Activated T-helper 17 cell treated with anti-CD3 and anti-CD28 coated beads, Interleukin-2, amount 50 U/mL, for 72 hours (primary cell): ENCODE measurements around the gene PDK4. TPM values are rescaled to one million over a fixed set of nuclear protein-coding genes. Genes with fewer than 3 reads are reported as not detected.
"Not testable (repeated sequence)": the region's sequence is repeated elsewhere in the genome, so short reads cannot be mapped to it uniquely, and the experiment has no call there.

ENCODE experiments used
- ATAC-seq: fragments of 150-1000 bp; cut with Tn5 transposase; replicated peaks from 2 replicates; pipeline ENCODE4 v1.10.0; 2021; ENCODE audit warnings: mild to moderate bottlenecking, moderate library complexity
- H3K27ac Mint-ChIP-seq: one replicate; pipeline ENCODE4 v1.8.0; 2022; ENCODE audit warnings: mixed read lengths
- H3K27me3 Mint-ChIP-seq: one replicate; pipeline ENCODE4 v1.8.0; 2022; ENCODE audit warnings: mixed read lengths
- H3K36me3 Mint-ChIP-seq: one replicate; pipeline ENCODE4 v1.8.0; 2022; ENCODE audit warnings: low read depth, mild to moderate bottlenecking, mixed read lengths
- H3K4me1 Mint-ChIP-seq: one replicate; pipeline ENCODE4 v1.8.0; 2022; ENCODE audit warnings: mixed read lengths
- H3K4me3 Mint-ChIP-seq: one replicate; pipeline ENCODE4 v1.8.0; 2022; ENCODE audit warnings: mild to moderate bottlenecking, mixed read lengths
- H3K9me3 Mint-ChIP-seq: one replicate; pipeline ENCODE4 v1.8.0; 2022; ENCODE audit warnings: mixed read lengths
- total RNA-seq, 2 donors: library from RNA; stranded (reverse); gene quantifications; one replicate each; pipeline ENCODE4 v1.2.3, GENCODE V29; 2022

PDK4 gene
- total RNA-seq, 2 donors from 2014 or later = not detected

- Mint-ChIP-seq H3K27ac (no peak overlapping the region), H3K36me3 (no peaks in the 10 kb centered on the region), H3K4me3 (no peak overlapping the region), H3K9me3 (no peaks in the 10 kb centered on the region), H3K4me1 (no peaks in the 10 kb centered on the region), H3K27me3 (peaks cover 9% of the 10 kb centered on the region)
- no peak for ATAC-seq
Measured at GRCh38 chr7:95560674-95561073, 35.6 kb downstream of the PDK4 start.

DNA sequence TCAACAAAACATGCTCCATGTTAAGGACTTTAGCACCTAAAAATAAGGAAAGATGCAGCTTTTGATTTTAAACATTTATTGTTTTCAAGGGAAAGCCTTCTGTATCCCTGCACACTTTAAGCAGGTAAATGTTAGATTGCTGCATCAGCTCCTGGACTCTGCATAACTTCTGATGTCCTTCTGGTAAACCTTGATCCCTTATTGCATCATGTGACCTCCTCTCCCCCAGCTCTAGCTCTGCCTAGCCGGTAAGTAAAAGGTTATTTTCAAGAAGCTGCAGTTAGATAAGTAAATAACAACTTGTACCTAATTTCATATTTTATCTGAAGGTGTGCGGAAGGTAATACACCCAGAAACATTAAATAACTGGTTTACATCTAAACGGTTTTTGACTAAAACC is 37.5 kb downstream of the PDK4 start:
- no peak for ATAC-seq
- no peaks in the 10 kb centered on the region for H3K4me1 Mint-ChIP-seq
- H3K27me3 Mint-ChIP-seq = peaks cover 11% of the 10 kb centered on the region
- no peak overlapping the region for H3K4me3 Mint-ChIP-seq
- H3K36me3 Mint-ChIP-seq = no peaks in the 10 kb centered on the region
- H3K9me3 Mint-ChIP-seq = peaks cover under 1% of the 10 kb centered on the region
- no peak overlapping the region for H3K27ac Mint-ChIP-seq

GRCh38 chr7:95556777-95557176 is 39.5 kb downstream of the PDK4 start:
- no peak overlapping the region for H3K4me3 Mint-ChIP-seq
- H3K9me3 Mint-ChIP-seq = peaks cover 3% of the 10 kb centered on the region
- no peak for ATAC-seq

DNA sequence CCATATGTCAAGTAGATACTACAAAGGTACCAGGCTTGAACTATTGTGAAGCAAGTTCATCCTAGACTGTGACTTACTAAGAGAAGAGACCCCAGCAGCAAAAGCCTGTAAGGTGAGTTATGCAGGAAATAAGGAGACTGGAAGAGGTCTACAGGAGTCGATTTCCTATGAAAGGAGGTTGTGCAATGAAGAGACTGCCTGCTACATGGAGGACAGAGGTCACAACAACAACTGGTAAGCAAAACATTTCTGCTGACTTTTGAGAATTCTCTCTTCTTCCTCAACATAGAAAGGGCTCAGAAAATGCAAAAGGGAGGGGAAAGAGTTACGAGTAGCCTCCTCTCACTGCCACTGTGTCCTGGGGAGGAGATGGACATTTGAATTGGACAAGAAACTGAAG is 42.4 kb downstream of the PDK4 start:
- Mint-ChIP-seq H3K27me3 (peaks cover 23% of the 10 kb centered on the region), H3K36me3 (no peaks in the 10 kb centered on the region), H3K4me1 (no peaks in the 10 kb centered on the region), H3K9me3 (peaks cover 3% of the 10 kb centered on the region), H3K27ac (no peak overlapping the region), H3K4me3 (no peak overlapping the region)
- ATAC-seq = no peak

More at GRCh38 chr7:95556777-95557176, 39.5 kb downstream of the PDK4 start:
- no peak overlapping the region for H3K27ac Mint-ChIP-seq
- peaks cover 18% of the 10 kb centered on the region for H3K27me3 Mint-ChIP-seq
- H3K36me3 Mint-ChIP-seq = no peaks in the 10 kb centered on the region
- H3K4me1 Mint-ChIP-seq = no peaks in the 10 kb centered on the region

DNA sequence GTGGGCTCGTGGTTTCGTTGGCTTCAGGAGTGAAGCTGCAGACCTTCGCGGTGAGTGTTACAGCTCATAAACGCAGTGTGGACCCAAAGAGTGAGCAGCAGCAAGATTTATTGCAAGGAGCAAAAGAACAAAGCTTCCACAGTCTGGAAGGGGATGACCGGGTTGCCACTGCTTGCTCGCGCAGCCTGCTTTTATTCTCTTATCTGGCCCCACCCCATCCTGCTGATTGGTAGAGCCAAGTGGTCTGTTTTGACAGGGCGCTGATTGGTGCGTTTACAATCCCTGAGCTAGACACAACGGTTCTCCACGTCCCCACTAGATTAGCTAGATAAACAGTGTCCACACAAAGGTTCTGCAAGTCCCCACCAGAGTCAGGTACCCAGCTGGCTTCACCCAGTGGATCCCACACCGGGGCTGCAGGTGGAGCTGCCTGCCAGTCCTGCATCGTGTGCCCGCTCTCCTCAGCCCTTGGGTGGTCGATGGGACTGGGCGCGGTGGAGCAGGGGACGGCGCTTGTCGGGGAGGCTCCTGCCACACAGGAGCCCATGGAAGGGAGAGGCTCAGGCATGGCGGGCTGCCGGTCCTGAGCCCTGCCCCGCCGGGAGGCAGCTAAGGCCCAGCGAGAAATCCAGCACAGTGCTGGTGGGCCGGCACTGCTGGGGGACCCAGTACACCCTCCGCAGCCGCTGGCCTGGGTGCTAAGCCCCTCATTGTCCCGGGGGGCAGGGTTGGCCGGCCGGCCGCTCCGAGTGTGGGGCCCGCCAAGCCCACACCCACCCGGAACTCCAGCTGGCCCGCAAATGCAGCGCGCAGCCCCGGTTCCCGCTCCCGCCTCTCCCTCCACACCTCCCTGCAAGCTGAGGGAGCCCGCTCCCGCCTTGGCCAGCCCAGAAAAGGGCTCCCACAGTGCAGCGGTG is 44.0 kb downstream of the PDK4 start:
- not testable (repeated sequence) for H3K4me3 Mint-ChIP-seq, H3K4me1 Mint-ChIP-seq, H3K9me3 Mint-ChIP-seq, ATAC-seq, H3K36me3 Mint-ChIP-seq, H3K27ac Mint-ChIP-seq
- peaks cover 18% of the 10 kb centered on the region for H3K27me3 Mint-ChIP-seq

- Mint-ChIP-seq H3K27me3 (peaks cover 15% of the 10 kb centered on the region), H3K36me3 (no peaks in the 10 kb centered on the region), H3K4me3 (no peak overlapping the region), H3K4me1 (no peaks in the 10 kb centered on the region), H3K9me3 (peaks cover 3% of the 10 kb centered on the region), H3K27ac (no peak overlapping the region)
- ATAC-seq = no peak
Measured at GRCh38 chr7:95550546-95550945, 45.8 kb downstream of the PDK4 start.

GRCh38 chr7:95549818-95550529 is 46.3 kb downstream of the PDK4 start:
- Mint-ChIP-seq H3K27me3 (peaks cover 17% of the 10 kb centered on the region), H3K4me1 (no peaks in the 10 kb centered on the region), H3K36me3 (no peaks in the 10 kb centered on the region), H3K27ac (no peak overlapping the region), H3K4me3 (no peak overlapping the region), H3K9me3 (peaks cover 3% of the 10 kb centered on the region)
- ATAC-seq = no peak

GRCh38 chr7:95547361-95548348 is 48.7 kb downstream of the PDK4 start:
- peaks cover 14% of the 10 kb centered on the region for H3K27me3 Mint-ChIP-seq
- ATAC-seq = no peak
- H3K27ac Mint-ChIP-seq = no peak overlapping the region
- H3K9me3 Mint-ChIP-seq = no peaks in the 10 kb centered on the region
- H3K4me3 Mint-ChIP-seq = no peak overlapping the region
- H3K4me1 Mint-ChIP-seq = no peaks in the 10 kb centered on the region
- no peaks in the 10 kb centered on the region for H3K36me3 Mint-ChIP-seq

DNA sequence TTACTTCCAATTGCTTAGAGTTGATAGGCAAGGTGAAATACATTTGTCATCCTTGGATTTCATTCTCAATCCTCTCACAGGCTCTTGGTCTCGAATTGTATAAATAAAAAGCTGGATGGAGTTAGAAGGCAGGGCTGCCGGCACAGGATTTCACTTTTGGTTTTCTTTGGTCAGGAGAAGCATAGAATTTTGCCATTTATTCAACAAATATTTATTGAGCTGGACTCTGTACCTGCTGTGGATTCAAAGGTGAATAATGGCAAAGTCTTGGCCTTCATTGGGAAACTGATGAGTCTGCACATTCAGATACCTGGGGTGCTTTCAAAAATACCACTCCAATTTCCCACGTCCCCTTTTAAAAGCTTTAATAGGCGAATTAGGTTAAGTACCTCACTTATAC is 49.7 kb downstream of the PDK4 start:
- H3K4me3 Mint-ChIP-seq = no peak overlapping the region
- ATAC-seq = no peak
- H3K27ac Mint-ChIP-seq = no peak overlapping the region
- no peaks in the 10 kb centered on the region for H3K9me3 Mint-ChIP-seq
- peaks cover 13% of the 10 kb centered on the region for H3K27me3 Mint-ChIP-seq
- no peaks in the 10 kb centered on the region for H3K36me3 Mint-ChIP-seq
- no peaks in the 10 kb centered on the region for H3K4me1 Mint-ChIP-seq

DNA sequence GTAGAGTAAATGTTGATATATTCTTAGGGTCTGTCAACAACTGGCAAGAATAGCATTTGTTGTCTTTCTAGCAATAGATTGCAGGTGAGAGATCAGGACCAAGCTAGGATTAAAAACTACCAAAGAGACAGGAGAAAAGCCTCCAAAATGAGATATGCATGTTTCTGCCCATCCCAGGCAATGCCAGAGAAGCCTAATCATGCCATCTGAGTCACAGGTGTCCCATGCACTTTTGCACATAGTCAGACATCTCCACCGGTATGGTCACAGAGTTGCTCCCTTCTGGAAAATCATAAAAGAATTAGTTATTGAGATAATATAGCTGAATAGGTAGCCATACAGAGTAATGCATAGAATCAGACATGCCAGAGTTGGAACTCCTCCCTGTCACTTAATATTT is 50.6 kb downstream of the PDK4 start:
- Mint-ChIP-seq H3K4me1 (no peaks in the 10 kb centered on the region), H3K9me3 (no peaks in the 10 kb centered on the region), H3K27me3 (peaks cover 14% of the 10 kb centered on the region), H3K4me3 (no peak overlapping the region), H3K27ac (no peak overlapping the region), H3K36me3 (no peaks in the 10 kb centered on the region)
- ATAC-seq = no peak

GRCh38 chr7:95545007-95545615 is 51.2 kb downstream of the PDK4 start:
- Mint-ChIP-seq H3K27ac (no peak overlapping the region), H3K27me3 (peaks cover 20% of the 10 kb centered on the region), H3K36me3 (no peaks in the 10 kb centered on the region), H3K4me3 (no peak overlapping the region), H3K9me3 (no peaks in the 10 kb centered on the region), H3K4me1 (no peaks in the 10 kb centered on the region)
- no peak for ATAC-seq

DNA sequence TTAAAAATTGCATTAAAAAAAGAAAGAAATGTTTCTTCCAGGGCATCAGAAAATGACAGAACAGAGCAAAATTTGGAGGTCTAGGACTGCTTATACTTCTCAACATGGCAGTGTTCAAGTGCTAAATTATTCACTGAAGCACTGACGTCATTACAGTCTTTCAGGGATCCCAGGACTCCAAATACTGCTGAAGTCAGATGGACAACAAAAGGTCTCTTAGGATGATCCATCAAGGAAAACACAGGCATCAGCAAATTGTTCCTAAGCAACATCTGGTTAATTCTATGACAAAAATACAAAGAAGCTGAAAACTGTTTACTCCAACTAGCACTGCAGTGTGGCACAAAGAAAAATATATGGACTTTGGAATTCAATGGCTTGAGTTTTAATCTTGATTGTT is 52.1 kb downstream of the PDK4 start:
- Mint-ChIP-seq H3K36me3 (no peaks in the 10 kb centered on the region), H3K27ac (no peak overlapping the region), H3K4me3 (no peak overlapping the region), H3K9me3 (no peaks in the 10 kb centered on the region), H3K4me1 (no peaks in the 10 kb centered on the region), H3K27me3 (peaks cover 21% of the 10 kb centered on the region)
- ATAC-seq = no peak

- no peak overlapping the region for H3K4me3 Mint-ChIP-seq
- peaks cover 25% of the 10 kb centered on the region for H3K27me3 Mint-ChIP-seq
- no peaks in the 10 kb centered on the region for H3K36me3 Mint-ChIP-seq
- H3K4me1 Mint-ChIP-seq = no peaks in the 10 kb centered on the region
- no peak for ATAC-seq
- no peaks in the 10 kb centered on the region for H3K9me3 Mint-ChIP-seq
- no peak overlapping the region for H3K27ac Mint-ChIP-seq
Measured at GRCh38 chr7:95543312-95543711, 53.0 kb downstream of the PDK4 start.

- Mint-ChIP-seq H3K9me3 (no peaks in the 10 kb centered on the region), H3K4me3 (no peak overlapping the region), H3K27ac (no peak overlapping the region), H3K27me3 (peaks cover 31% of the 10 kb centered on the region), H3K4me1 (no peaks in the 10 kb centered on the region), H3K36me3 (no peaks in the 10 kb centered on the region)
- ATAC-seq = no peak
Measured at GRCh38 chr7:95540366-95540765, 56.0 kb downstream of the PDK4 start.
